ENCODE measurements around the gene PAK1IP1.
A peak's percentile ranks its signal among the peaks of the same experiment; 100 is the strongest.
"Not testable (repeated sequence)": the region's sequence is repeated elsewhere in the genome, so short reads cannot be mapped to it uniquely, and the experiment has no call there.

The PAK1IP1 gene

GRCh38 chr6:10743515-10743914, 48.7 kb downstream of the PAK1IP1 start:
- DNase-seq (ENCODE audit: low spot score): no peak

GRCh38 chr6:10745116-10745515, 50.3 kb downstream of the PAK1IP1 start:
- no peak for DNase-seq (ENCODE audit: low spot score)

GRCh38 chr6:10746915-10747250, 52.1 kb downstream of the PAK1IP1 start:
- DNase-seq (ENCODE audit: low spot score): no peak

GRCh38 chr6:10747251-10747972, 52.6 kb downstream of the PAK1IP1 start, which contains the start of gene TMEM14B:
TMEM14B (plus strand) TSS chr6:10747805; CDS start chr6:10749246, 1,441 bp downstream.
- peak; percentile 100 for DNase-seq (ENCODE audit: low spot score)

GRCh38 chr6:10749734-10750133, 55.0 kb downstream of the PAK1IP1 start:
- no peak for DNase-seq (ENCODE audit: low spot score)

GRCh38 chr6:10750568-10750967, 55.8 kb downstream of the PAK1IP1 start:
- DNase-seq (ENCODE audit: low spot score): not testable (repeated sequence)

- DNase-seq (ENCODE audit: low spot score): not testable (repeated sequence)
Measured at GRCh38 chr6:10751757-10752156, 57.0 kb downstream of the PAK1IP1 start.

GRCh38 chr6:10756085-10756484, 61.3 kb downstream of the PAK1IP1 start:
- no peak for DNase-seq (ENCODE audit: low spot score)
